Kidney (tissue), 14 donors: ENCODE results near the gene GRIN2A. TPM values are rescaled to one million over a fixed set of nuclear protein-coding genes. Genes with fewer than 3 reads are reported as not detected.

Source experiments
- DNase-seq, 5 donors: peaks; one replicate each; pipeline ENCODE4 v3.0.0-alpha.2; 2013 to 2020
- FAIRE-seq: peaks from 2 replicates; lab custom pipeline; 2012; peaks lifted over from hg19 to GRCh38; lab: Jason Lieb, UNC
- H3K27ac ChIP-seq, 2 donors: one replicate each; pipeline ENCODE4 v1.7.0; 2013; ENCODE audit warnings: low read depth in 2 of 2, low read length in 2 of 2, inconsistent platforms in 1 of 2
- H3K27me3 ChIP-seq: one replicate; pipeline ENCODE4 v1.7.1; 2013; ENCODE audit warnings: low read length, inconsistent platforms; ENCODE audit not compliant: control insufficient read depth, insufficient read depth
- H3K36me3 ChIP-seq, 3 donors: one replicate each; pipeline versions ENCODE4 v1.7.0 to v1.7.1; 2013; ENCODE audit warnings: low read length in 3 of 3, control low read depth in 1 of 3, inconsistent platforms in 1 of 3; ENCODE audit not compliant: insufficient read depth in 3 of 3, control insufficient read depth in 2 of 3
- H3K4me1 ChIP-seq, 3 donors: one replicate each; pipeline versions ENCODE4 v1.7.0 to v1.7.1; 2013; ENCODE audit warnings: low read length in 3 of 3, inconsistent platforms in 1 of 3, low read depth in 1 of 3; ENCODE audit not compliant: control insufficient read depth in 2 of 3, insufficient read depth in 2 of 3
- H3K4me3 ChIP-seq, 3 donors: one replicate each; pipeline versions ENCODE4 v1.7.0 to v1.8.1; 2013; ENCODE audit warnings: low read length in 3 of 3, control low read depth in 1 of 3, inconsistent platforms in 1 of 3
- H3K9ac ChIP-seq, 3 donors: one replicate each; pipeline versions ENCODE4 v1.7.0 to v1.7.1; 2013; ENCODE audit warnings: low read length in 3 of 3, control low read depth in 1 of 3, inconsistent platforms in 1 of 3
- H3K9me3 ChIP-seq, 3 donors: one replicate each; pipeline versions ENCODE4 v1.7.0 to v1.7.1; 2013; ENCODE audit warnings: low read length in 3 of 3, control low read depth in 1 of 3, inconsistent platforms in 1 of 3; ENCODE audit not compliant: control insufficient read depth in 2 of 3, insufficient read depth in 1 of 3
- intact Hi-C: fragments of 100-400 bp; cut with DNase I; formaldehyde crosslinking; loops from one replicate; pipeline ENCODE4 v1.11.1; 2022
- polyA plus RNA-seq: library from polyadenylated mRNA; stranded (reverse); fragments of 350-450 nt; fragmentation: Illumina TruSeq; extraction: RNeasy Lipid Tissue Mini Kit (QIAGEN cat#74804); gene quantifications from one replicate; pipeline ENCODE4 v1.2.3, GENCODE V29; 2014; ENCODE audit warnings: low read depth, low replicate concordance; ENCODE audit not compliant: insufficient read depth
- total RNA-seq: library from RNA; stranded (reverse); fragmentation: NEBNext Ultra II Directional; extraction: Animal tissue kit (Norgen Biotek cat#: 25700); gene quantifications from one replicate; pipeline ENCODE4 v1.2.1, GENCODE V29; 2021
- TF ChIP-seq, protein P1 (sequence below): IDR thresholded peaks from 3 replicates; pipeline ENCODE4 v1.5.1; 2012; ENCODE audit warnings: mild to moderate bottlenecking, moderate library complexity, borderline replicate concordance; ENCODE audit not compliant: insufficient read depth; ENCODE audit errors: extremely low read depth
- donor health status: control.
- donor health status: control.
- donor health status: control.
- donor health status: control.
- donor health status: control.
- donor health status: DM: yes; HTN: yes; CAD: no.
- donor health status: Normal renal cell carcinoma (clear cell type).

Gene GRIN2A
- total and polyA plus RNA-seq, 2 donors from 2014 or later: 0.28 to 6.5 TPM

DNA sequence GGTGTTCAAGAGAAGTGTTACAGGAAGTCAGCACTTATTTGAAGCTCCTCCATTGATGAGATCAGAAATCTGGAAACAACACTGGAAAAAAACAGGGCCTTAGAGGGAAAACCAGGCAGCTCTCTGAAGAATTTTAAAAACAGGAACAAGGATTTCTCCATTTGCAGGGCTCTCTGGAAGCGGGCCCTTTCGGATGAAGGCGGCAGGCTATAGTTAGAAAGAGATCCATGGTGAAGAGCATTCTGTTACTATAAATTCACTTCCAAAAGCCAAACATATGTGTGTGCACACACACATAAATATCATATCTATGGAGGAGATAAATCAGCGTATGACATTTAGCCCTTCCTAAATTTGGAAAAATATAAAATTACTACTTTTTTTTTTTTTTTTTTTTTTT, 42.6 kb upstream of the GRIN2A start:
- FAIRE-seq (no peak), DNase-seq (no peak)
- H3K36me3 ChIP-seq: no peaks in the 10 kb centered on the region
- H3K27ac ChIP-seq: no peak overlapping the region
- H3K9me3 ChIP-seq: no peaks in the 10 kb centered on the region
- TF ChIP-seq, protein P1, sequence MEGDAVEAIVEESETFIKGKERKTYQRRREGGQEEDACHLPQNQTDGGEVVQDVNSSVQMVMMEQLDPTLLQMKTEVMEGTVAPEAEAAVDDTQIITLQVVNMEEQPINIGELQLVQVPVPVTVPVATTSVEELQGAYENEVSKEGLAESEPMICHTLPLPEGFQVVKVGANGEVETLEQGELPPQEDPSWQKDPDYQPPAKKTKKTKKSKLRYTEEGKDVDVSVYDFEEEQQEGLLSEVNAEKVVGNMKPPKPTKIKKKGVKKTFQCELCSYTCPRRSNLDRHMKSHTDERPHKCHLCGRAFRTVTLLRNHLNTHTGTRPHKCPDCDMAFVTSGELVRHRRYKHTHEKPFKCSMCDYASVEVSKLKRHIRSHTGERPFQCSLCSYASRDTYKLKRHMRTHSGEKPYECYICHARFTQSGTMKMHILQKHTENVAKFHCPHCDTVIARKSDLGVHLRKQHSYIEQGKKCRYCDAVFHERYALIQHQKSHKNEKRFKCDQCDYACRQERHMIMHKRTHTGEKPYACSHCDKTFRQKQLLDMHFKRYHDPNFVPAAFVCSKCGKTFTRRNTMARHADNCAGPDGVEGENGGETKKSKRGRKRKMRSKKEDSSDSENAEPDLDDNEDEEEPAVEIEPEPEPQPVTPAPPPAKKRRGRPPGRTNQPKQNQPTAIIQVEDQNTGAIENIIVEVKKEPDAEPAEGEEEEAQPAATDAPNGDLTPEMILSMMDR: no peak
- intact Hi-C loops: no loop called here
- H3K4me3 ChIP-seq: no peak overlapping the region
- no peaks in the 10 kb centered on the region for H3K27me3 ChIP-seq
- no peak overlapping the region for H3K9ac ChIP-seq
- no peaks in the 10 kb centered on the region for H3K4me1 ChIP-seq

DNA sequence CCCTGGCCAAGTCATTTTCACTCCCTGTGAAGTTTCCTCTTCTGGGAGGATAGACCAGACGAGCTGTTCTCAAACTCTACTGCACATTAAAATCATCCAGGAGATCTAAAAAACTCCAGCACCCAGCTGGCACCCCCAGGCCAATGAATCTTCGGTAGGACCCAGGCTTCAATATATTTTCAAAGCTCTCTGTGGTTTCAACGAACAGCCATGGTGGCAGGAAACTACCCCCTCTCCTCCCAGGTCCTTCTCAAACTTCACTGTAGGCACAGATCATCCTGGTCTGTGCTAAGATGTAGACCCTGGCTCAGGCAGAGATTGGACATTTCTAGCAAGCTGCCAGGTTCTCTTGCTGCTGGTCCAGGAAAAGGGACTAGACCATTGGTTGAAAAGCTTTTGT, 38.7 kb upstream of the GRIN2A start:
- TF ChIP-seq, protein P1: no peak
- Histone ChIP-seq H3K27ac (no peak overlapping the region), H3K9me3 (no peaks in the 10 kb centered on the region), H3K4me3 (no peak overlapping the region), H3K9ac (no peak overlapping the region), H3K27me3 (no peaks in the 10 kb centered on the region), H3K4me1 (no peaks in the 10 kb centered on the region), H3K36me3 (no peaks in the 10 kb centered on the region)
- FAIRE-seq: no peak
- no peak for DNase-seq
- intact Hi-C loops: no loop called here

DNA sequence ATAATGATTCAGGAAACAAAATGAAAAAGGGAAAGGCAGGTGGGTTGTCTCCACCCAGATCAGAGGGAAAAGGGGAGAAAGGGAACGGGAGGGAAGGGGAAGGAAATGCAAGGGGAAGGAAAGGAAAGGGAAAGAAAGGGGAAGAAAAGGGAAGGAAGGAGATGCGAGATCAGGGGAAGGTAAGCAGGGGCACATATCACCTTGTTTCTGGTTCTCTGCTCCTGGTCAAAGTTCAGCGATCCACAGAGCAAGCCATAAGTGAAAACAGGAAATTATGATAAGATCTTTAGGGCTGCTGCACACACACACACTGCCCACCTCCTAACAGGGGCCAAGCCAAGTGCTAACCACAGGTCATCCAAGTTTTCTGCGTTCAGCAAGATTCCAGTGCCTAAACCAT, 37.5 kb upstream of the GRIN2A start:
- TF ChIP-seq, protein P1: no peak
- DNase-seq (no peak), FAIRE-seq (no peak)
- H3K4me3 ChIP-seq: no peak overlapping the region
- H3K9ac ChIP-seq: no peak overlapping the region
- intact Hi-C loops: no loop called here
- H3K9me3 ChIP-seq: no peaks in the 10 kb centered on the region
- no peaks in the 10 kb centered on the region for H3K4me1 ChIP-seq
- H3K36me3 ChIP-seq: no peaks in the 10 kb centered on the region
- H3K27ac ChIP-seq: no peak overlapping the region
- no peaks in the 10 kb centered on the region for H3K27me3 ChIP-seq
